ENCODE results near the gene ST7. TPM values are rescaled to one million over a fixed set of nuclear protein-coding genes. Genes with fewer than 3 reads are reported as not detected.

ST7 gene
- total RNA-seq, 2 experiments from 2014 or later, result 9.6 to 10.7 TPM

DNA sequence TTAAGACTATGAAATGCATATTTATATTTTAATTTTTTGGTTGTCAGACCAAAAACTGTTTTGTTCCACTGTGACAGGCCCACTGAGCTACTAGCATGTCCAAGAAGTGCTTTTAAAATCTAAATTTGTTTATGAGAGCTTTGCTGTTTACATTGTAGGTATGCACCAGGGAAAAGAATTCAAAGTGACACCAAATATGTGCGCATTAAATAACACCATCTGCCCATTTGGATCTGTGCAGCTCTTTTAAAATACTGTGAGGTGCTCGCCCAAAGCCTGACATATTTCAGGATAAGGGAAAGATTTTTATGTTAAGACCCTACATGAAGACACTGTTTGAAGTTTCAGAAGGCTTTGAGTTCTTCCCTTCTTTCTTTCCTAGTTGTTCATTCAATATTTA is 162.9 kb downstream of the ST7 start:
- Histone ChIP-seq H3K79me2 (ENCODE audit: insufficient read depth, low read depth, low read length) (no peaks in the 10 kb centered on the region), H3K27ac (ENCODE audit: low read depth, low read length, poor library complexity, severe bottlenecking) (no peak overlapping the region), H3K9me2 (ENCODE audit: insufficient read depth, low read length) (no peaks in the 10 kb centered on the region), H3K36me3 (ENCODE audit: insufficient read depth, low read length) (no peaks in the 10 kb centered on the region), H2AFZ (ENCODE audit: low read length) (no peak overlapping the region), H3K9me3 (ENCODE audit: low read length) (no peaks in the 10 kb centered on the region), H3K4me3 (ENCODE audit: low read depth, low read length, poor library complexity, severe bottlenecking) (no peak overlapping the region), H3K4me2 (ENCODE audit: low read length) (no peak overlapping the region), H4K20me1 (ENCODE audit: insufficient read depth, low read length) (no peaks in the 10 kb centered on the region; the same call in 1 of the 2 replicates), H3K4me1 (ENCODE audit: insufficient read depth, low read length, poor library complexity, severe bottlenecking) (no peaks in the 10 kb centered on the region)
- no peak for DNase-seq (ENCODE audit: low spot score)
- TF ChIP-seq, protein P1, sequence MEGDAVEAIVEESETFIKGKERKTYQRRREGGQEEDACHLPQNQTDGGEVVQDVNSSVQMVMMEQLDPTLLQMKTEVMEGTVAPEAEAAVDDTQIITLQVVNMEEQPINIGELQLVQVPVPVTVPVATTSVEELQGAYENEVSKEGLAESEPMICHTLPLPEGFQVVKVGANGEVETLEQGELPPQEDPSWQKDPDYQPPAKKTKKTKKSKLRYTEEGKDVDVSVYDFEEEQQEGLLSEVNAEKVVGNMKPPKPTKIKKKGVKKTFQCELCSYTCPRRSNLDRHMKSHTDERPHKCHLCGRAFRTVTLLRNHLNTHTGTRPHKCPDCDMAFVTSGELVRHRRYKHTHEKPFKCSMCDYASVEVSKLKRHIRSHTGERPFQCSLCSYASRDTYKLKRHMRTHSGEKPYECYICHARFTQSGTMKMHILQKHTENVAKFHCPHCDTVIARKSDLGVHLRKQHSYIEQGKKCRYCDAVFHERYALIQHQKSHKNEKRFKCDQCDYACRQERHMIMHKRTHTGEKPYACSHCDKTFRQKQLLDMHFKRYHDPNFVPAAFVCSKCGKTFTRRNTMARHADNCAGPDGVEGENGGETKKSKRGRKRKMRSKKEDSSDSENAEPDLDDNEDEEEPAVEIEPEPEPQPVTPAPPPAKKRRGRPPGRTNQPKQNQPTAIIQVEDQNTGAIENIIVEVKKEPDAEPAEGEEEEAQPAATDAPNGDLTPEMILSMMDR (conservative IDR thresholded peaks at IDR 0.05; ENCODE audit: low read length), result no peak
- TF ChIP-seq EZH2phosphoT487 (IDR thresholded peaks at IDR 0.05; ENCODE audit: borderline replicate concordance, low read depth, low read length), result no peak
- ChIA-PET POLR2A (interaction anchor here (0.6 kb wide), 1 partner anchor 66 kb away, joined by 3 read pairs; no protein-coding TSS in a partner anchor), CTCF (ENCODE audit: unreplicated experiment) (no interaction called here)
- no TSS peak for BruUV-seq (replicated peaks)
- intact Hi-C loops (cut with micrococcal nuclease; ENCODE audit: unreplicated experiment), result no loop called here

DNA sequence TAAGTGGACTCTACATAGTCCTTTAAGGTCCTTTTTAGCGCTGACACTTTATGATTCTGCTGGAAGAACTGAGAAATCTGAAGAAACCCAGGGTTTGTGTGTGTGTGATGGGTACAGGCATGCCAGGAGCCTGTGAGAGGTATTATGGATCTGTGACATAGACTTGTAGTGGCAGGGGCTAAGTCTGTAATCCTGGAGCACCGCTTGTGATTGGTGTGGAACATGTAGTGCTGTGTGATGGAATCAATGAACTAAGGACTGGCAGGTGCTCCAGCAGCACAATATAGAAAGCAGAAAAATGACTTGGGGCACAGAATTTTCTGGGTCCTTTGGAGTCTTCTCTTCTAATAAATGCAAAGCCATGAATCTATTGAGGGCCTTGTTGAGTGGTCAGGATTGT is 163.9 kb downstream of the ST7 start:
- no peaks in the 10 kb centered on the region for H3K79me2 ChIP-seq (ENCODE audit: insufficient read depth, low read depth, low read length)
- BruUV-seq (replicated peaks), result no TSS peak
- no peaks in the 10 kb centered on the region for H3K4me1 ChIP-seq (ENCODE audit: insufficient read depth, low read length, poor library complexity, severe bottlenecking)
- TF ChIP-seq, protein P1 (conservative IDR thresholded peaks at IDR 0.05; ENCODE audit: low read length), result no peak
- POLR2A ChIA-PET, result no interaction called here
- H3K27ac ChIP-seq (ENCODE audit: low read depth, low read length, poor library complexity, severe bottlenecking), result no peak overlapping the region
- CTCF ChIA-PET (ENCODE audit: unreplicated experiment), result no interaction called here
- no peaks in the 10 kb centered on the region; the same call in 1 of the 2 replicates for H4K20me1 ChIP-seq (ENCODE audit: insufficient read depth, low read length)
- H3K4me3 ChIP-seq (ENCODE audit: low read depth, low read length, poor library complexity, severe bottlenecking), result no peak overlapping the region
- H3K36me3 ChIP-seq (ENCODE audit: insufficient read depth, low read length), result no peaks in the 10 kb centered on the region
- no peaks in the 10 kb centered on the region for H3K9me3 ChIP-seq (ENCODE audit: low read length)
- H2AFZ ChIP-seq (ENCODE audit: low read length), result no peak overlapping the region
- no peak overlapping the region for H3K4me2 ChIP-seq (ENCODE audit: low read length)
- no peaks in the 10 kb centered on the region for H3K9me2 ChIP-seq (ENCODE audit: insufficient read depth, low read length)
- intact Hi-C loops (cut with micrococcal nuclease; ENCODE audit: unreplicated experiment), result no loop called here
- no peak for DNase-seq (ENCODE audit: low spot score)

DNA sequence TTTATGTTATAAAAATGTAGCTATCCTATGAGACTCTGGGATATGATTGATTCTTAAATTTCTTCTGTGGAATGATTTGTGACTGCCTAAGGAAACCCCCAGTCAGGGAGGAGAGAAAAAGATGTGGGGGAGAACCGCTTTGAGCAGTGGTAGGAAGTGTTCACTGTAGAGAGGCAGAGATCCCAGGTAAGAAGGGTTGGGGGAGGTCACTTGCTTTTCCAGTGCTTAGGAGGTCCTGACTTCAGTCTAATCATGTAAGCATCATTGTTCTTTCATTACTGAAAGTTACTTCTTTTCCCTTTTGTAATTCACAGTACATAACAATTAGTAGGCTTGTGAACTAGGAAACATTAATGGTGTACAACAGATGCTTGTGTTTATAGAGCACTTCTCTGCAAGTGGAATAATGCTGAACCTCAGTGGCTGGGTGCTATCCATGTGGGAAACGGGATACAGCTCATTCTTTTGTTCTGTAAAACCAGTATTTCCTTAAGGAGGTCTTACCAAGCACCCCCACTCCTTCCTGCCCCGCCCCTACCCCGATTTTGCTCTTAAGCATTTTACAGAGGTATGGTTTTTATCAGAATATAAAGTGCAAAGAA is 165.4 kb downstream of the ST7 start:
- intact Hi-C loops (cut with micrococcal nuclease; ENCODE audit: unreplicated experiment), result loop anchor here (1.0 to 2.0 kb wide), 2 partner anchors 132 to 188 kb away; no protein-coding TSS in a partner anchor
- Histone ChIP-seq H3K79me2 (ENCODE audit: insufficient read depth, low read depth, low read length) (no peaks in the 10 kb centered on the region), H2AFZ (ENCODE audit: low read length) (no peak overlapping the region), H3K4me2 (ENCODE audit: low read length) (no peak overlapping the region), H3K36me3 (ENCODE audit: insufficient read depth, low read length) (no peaks in the 10 kb centered on the region), H3K9me3 (ENCODE audit: low read length) (no peaks in the 10 kb centered on the region), H3K9me2 (ENCODE audit: insufficient read depth, low read length) (no peaks in the 10 kb centered on the region), H3K4me3 (ENCODE audit: low read depth, low read length, poor library complexity, severe bottlenecking) (no peak overlapping the region), H4K20me1 (ENCODE audit: insufficient read depth, low read length) (no peaks in the 10 kb centered on the region; the same call in 1 of the 2 replicates), H3K4me1 (ENCODE audit: insufficient read depth, low read length, poor library complexity, severe bottlenecking) (no peaks in the 10 kb centered on the region), H3K27ac (ENCODE audit: low read depth, low read length, poor library complexity, severe bottlenecking) (no peak overlapping the region)
- ChIA-PET CTCF (ENCODE audit: unreplicated experiment) (no interaction called here), POLR2A (no interaction called here)
- no peak for DNase-seq (ENCODE audit: low spot score)
- no TSS peak for BruUV-seq (replicated peaks)
- no peak for TF ChIP-seq EZH2phosphoT487 (IDR thresholded peaks at IDR 0.05; ENCODE audit: borderline replicate concordance, low read depth, low read length)
- TF ChIP-seq, protein P1 (conservative IDR thresholded peaks at IDR 0.05; ENCODE audit: low read length), result no peak

All from OCI-LY7 (cell line).